K562 (cell line): ENCODE measurements around the gene DNAAF3. TPM values are rescaled to one million over a fixed set of nuclear protein-coding genes. Genes with fewer than 3 reads are reported as not detected.

ENCODE experiments used
- CGGBP1 ChIP-seq: fragments of 250-450 bp; sonication (Bioruptor Pico); IDR thresholded peaks from 2 replicates; pipeline ENCODE4 v1.9.0; 2021; ENCODE audit warnings: mild to moderate bottlenecking
- ELF4 ChIP-seq: fragments of 450-650 bp; formaldehyde crosslinking; IDR thresholded peaks from 2 replicates; pipeline ENCODE4 v1.4.0; 2022; ENCODE audit warnings: missing genetic modification characterization
- FOXJ2 ChIP-seq: fragments of 200-800 bp; sonication (Bioruptor generic); IDR thresholded peaks from 2 replicates; pipeline ENCODE4 v1.6.1; 2016; ENCODE audit warnings: missing genetic modification characterization, missing compliant biosample characterization
- IRF2 ChIP-seq: sonication (generic); formaldehyde crosslinking; IDR thresholded peaks from 2 replicates; pipeline ENCODE4 v1.8.1; 2022; ENCODE audit warnings: mild to moderate bottlenecking, missing genetic modification reagents
- MIER1 ChIP-seq: fragments of 450-650 bp; IDR thresholded peaks from 2 replicates; pipeline ENCODE4 v1.6.1; 2016; ENCODE audit warnings: antibody characterized with exemption, mild to moderate bottlenecking, low read depth
- MNT ChIP-seq, 2 experiments: fragments of 450-650 bp; conservative IDR thresholded peaks; 2 replicates each; pipeline ENCODE4 v1.6.1; 2017; ENCODE audit warnings: mild to moderate bottlenecking in 2 of 2, moderate library complexity in 2 of 2
- MTA2 ChIP-seq: fragments of 450-650 bp; IDR thresholded peaks from 2 replicates; pipeline ENCODE4 v1.6.1; 2016; ENCODE audit warnings: low read depth
- RCOR1 ChIP-seq, 2 experiments: IDR thresholded peaks; 2 replicates each; pipeline ENCODE4 v1.6.1; 2012; ENCODE audit warnings: low read depth in 2 of 2, low read length in 2 of 2, borderline replicate concordance in 1 of 2, improper control_type of control experiment in 1 of 2
- STAG1 ChIP-seq: sonication (generic); formaldehyde crosslinking; IDR thresholded peaks from 2 replicates; pipeline ENCODE4 v1.5.0; 2020; ENCODE audit warnings: missing genetic modification reagents, borderline replicate concordance
- ZBTB33 ChIP-seq: sonication (generic); formaldehyde crosslinking; IDR thresholded peaks from 2 replicates; pipeline ENCODE4 v1.8.1; 2023; ENCODE audit warnings: mild to moderate bottlenecking, missing genetic modification reagents
- ZBTB7A ChIP-seq: IDR thresholded peaks from 2 replicates; pipeline ENCODE4 v1.6.1; 2011; ENCODE audit warnings: low read depth, mild to moderate bottlenecking, low read length, moderate library complexity, borderline replicate concordance; ENCODE audit not compliant: control insufficient read depth
- ZNF217 ChIP-seq: sonication (generic); formaldehyde crosslinking; IDR thresholded peaks from 2 replicates; pipeline ENCODE4 v1.8.0; 2022; ENCODE audit warnings: mild to moderate bottlenecking, missing genetic modification reagents
- polyA plus RNA-seq, 8 experiments: library from polyadenylated mRNA; depleted of rRNA in 4 of 8; stranded (reverse) in 5 of 8; unstranded in 3 of 8; fragments of >200 nt; fragmentation: Nextera tagmentation in 2 of 8; fragmentation: Illumina TruSeq in 1 of 8; extraction: Ambion mirVana in 2 of 8; extraction: Trizol in 1 of 8; gene quantifications; 2 replicates each; pipeline versions ENCODE4 v1.2.1 to v1.2.3, GENCODE V29; 2011 to 2014; ENCODE audit warnings: inconsistent platforms in 1 of 8, missing spikeins in 1 of 8
- total RNA-seq, 7 experiments: library from RNA; depleted of rRNA in 6 of 7; stranded (reverse); fragments of >200 nt in 6 of 7; fragmentation: Illumina TruSeq in 2 of 7; extraction: Trizol in 2 of 7; gene quantifications; 2 replicates each; pipeline versions ENCODE4 v1.2.1 to v1.2.3, GENCODE V29; 2011 to 2021; ENCODE audit warnings: low replicate concordance in 1 of 7
- TF ChIP-seq, protein P1 (sequence below): sonication (generic); formaldehyde crosslinking; IDR thresholded peaks from 2 replicates; pipeline ENCODE4 v1.8.0; 2022; ENCODE audit warnings: mild to moderate bottlenecking, low read depth, missing genetic modification reagents
- TF ChIP-seq, protein P2 (sequence below): sonication (generic); formaldehyde crosslinking; IDR thresholded peaks from 2 replicates; pipeline ENCODE4 v1.8.1; 2023; ENCODE audit warnings: mild to moderate bottlenecking, missing genetic modification reagents
- TF ChIP-seq, protein P3 (sequence below): fragments of 250-450 bp; sonication (Bioruptor Pico); IDR thresholded peaks from 2 replicates; pipeline ENCODE4 v1.8.0; 2021; ENCODE audit warnings: mild to moderate bottlenecking, moderate library complexity

The DNAAF3 gene
- total and polyA plus RNA-seq, 9 of the 15 experiments (the other 6 are each of a cell fraction or from before 2014, with no cell fraction given): 21.6 to 61.5 (median 43.0) TPM

DNA sequence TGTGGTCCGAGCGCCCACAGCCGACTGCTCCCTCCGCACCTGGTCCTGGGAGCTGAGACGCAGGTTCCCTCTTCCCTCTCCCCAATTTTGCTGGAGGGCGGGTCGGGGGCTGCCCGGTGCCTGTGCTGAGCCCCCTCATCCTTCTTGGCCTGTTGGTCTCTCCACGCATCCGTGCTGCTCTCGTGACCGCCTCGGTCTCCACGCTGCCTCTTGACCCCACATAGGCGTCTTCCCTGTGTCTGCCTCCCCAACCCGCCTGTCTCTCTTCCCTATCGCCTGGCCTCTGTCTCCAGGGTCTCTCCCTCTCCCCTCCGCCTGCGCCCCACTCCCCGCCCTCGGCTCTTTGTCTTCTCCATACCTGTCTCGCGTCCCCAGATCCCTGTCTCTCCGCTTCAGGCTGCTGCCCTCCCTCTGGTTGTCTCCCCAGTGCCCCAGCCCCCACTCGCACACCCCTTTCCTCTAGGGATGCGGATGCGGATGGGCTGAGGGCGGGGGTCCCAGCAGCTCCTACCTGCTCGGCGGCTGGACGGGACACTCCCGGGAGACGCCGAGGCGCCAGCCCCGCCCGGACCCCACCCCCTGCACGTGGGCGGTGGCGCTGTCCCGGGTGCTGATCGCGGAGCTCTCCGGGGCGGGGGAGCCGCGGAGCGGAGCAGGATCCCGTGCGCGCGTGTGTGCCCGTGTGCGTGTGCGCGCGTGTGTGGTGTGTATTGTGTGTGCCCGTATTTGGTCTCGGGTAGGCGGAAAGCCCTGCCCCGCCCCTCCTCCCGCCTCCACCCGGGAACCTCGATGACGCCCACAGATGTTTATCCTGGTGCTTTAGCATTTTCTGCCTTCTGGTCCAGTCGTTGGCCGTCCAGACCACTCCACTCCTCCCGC, 13.4 kb upstream of the DNAAF3 start, which contains the start of gene SYT5 (continued):
- TF ChIP-seq ZBTB33 (CRISPR knock-in tag): peak; percentile 86
- TF ChIP-seq ZBTB7A: 0 out of 2 replicates have a peak, but pooled peaks have one; percentile 45
- TF ChIP-seq, protein P1, sequence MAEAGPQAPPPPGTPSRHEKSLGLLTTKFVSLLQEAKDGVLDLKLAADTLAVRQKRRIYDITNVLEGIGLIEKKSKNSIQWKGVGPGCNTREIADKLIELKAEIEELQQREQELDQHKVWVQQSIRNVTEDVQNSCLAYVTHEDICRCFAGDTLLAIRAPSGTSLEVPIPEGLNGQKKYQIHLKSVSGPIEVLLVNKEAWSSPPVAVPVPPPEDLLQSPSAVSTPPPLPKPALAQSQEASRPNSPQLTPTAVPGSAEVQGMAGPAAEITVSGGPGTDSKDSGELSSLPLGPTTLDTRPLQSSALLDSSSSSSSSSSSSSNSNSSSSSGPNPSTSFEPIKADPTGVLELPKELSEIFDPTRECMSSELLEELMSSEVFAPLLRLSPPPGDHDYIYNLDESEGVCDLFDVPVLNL: peak; percentile 83; the same call in 1 of the 2 replicates
- peak in 1 of 2 experiments; percentile 68; a peak in 2 of 4 replicates for TF ChIP-seq RCOR1 (IDR thresholded peaks at IDR 0.05; ENCODE audit: borderline replicate concordance in 1 of 2, low read depth in 2 of 2, low read length in 2 of 2)
- peak; percentile 100 for TF ChIP-seq MNT (conservative IDR thresholded peaks at IDR 0.05)
- TF ChIP-seq, protein P2, sequence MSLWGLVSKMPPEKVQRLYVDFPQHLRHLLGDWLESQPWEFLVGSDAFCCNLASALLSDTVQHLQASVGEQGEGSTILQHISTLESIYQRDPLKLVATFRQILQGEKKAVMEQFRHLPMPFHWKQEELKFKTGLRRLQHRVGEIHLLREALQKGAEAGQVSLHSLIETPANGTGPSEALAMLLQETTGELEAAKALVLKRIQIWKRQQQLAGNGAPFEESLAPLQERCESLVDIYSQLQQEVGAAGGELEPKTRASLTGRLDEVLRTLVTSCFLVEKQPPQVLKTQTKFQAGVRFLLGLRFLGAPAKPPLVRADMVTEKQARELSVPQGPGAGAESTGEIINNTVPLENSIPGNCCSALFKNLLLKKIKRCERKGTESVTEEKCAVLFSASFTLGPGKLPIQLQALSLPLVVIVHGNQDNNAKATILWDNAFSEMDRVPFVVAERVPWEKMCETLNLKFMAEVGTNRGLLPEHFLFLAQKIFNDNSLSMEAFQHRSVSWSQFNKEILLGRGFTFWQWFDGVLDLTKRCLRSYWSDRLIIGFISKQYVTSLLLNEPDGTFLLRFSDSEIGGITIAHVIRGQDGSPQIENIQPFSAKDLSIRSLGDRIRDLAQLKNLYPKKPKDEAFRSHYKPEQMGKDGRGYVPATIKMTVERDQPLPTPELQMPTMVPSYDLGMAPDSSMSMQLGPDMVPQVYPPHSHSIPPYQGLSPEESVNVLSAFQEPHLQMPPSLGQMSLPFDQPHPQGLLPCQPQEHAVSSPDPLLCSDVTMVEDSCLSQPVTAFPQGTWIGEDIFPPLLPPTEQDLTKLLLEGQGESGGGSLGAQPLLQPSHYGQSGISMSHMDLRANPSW (CRISPR knock-in tag): no peak
- TF ChIP-seq ELF4 (CRISPR knock-in tag): 0 out of 2 replicates have a peak, but pooled peaks have one; percentile 27
- no peak for TF ChIP-seq IRF2 (CRISPR knock-in tag)
- 0 out of 2 replicates have a peak, but pooled peaks have one; percentile 20 for TF ChIP-seq FOXJ2
- TF ChIP-seq ZNF217 (CRISPR knock-in tag): 0 out of 2 replicates have a peak, but pooled peaks have one; percentile 78
- TF ChIP-seq, protein P3, sequence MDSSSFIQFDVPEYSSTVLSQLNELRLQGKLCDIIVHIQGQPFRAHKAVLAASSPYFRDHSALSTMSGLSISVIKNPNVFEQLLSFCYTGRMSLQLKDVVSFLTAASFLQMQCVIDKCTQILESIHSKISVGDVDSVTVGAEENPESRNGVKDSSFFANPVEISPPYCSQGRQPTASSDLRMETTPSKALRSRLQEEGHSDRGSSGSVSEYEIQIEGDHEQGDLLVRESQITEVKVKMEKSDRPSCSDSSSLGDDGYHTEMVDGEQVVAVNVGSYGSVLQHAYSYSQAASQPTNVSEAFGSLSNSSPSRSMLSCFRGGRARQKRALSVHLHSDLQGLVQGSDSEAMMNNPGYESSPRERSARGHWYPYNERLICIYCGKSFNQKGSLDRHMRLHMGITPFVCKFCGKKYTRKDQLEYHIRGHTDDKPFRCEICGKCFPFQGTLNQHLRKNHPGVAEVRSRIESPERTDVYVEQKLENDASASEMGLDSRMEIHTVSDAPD (CRISPR knock-in tag): no peak
- no peak for TF ChIP-seq MTA2
- TF ChIP-seq MIER1: peak; percentile 89
- TF ChIP-seq STAG1 (CRISPR knock-in tag): 0 out of 2 replicates have a peak, but pooled peaks have one; percentile 34
- no peak for TF ChIP-seq CGGBP1 (CRISPR knock-in tag)
